Measurements from ENCODE around the gene ADGRG6.

Gene ADGRG6

GRCh38 chr6:142433419-142433818, 131.6 kb downstream of the ADGRG6 start:
- no peak for DNase-seq (ENCODE audit: extremely low read depth, insufficient read length)
- Histone ChIP-seq H3K4me3 (replicated peaks; ENCODE audit: low read depth, low read length) (no peak overlapping the region), H3K27me3 (replicated peaks; ENCODE audit: control insufficient read depth, insufficient read depth, low read length) (no peaks in the 10 kb centered on the region), H3K36me3 (ENCODE audit: control insufficient read depth, insufficient read depth, low read length) (no peaks in the 10 kb centered on the region)
- no peak for TF ChIP-seq CTCF (IDR thresholded peaks at IDR 0.05; ENCODE audit: insufficient read depth, low read length, poor library complexity, severe bottlenecking)

GRCh38 chr6:142438898-142439297, 137.1 kb downstream of the ADGRG6 start:
- no peak for TF ChIP-seq CTCF (IDR thresholded peaks at IDR 0.05; ENCODE audit: insufficient read depth, low read length, poor library complexity, severe bottlenecking)
- H3K36me3 ChIP-seq (ENCODE audit: control insufficient read depth, insufficient read depth, low read length), result no peaks in the 10 kb centered on the region
- H3K27me3 ChIP-seq (replicated peaks; ENCODE audit: control insufficient read depth, insufficient read depth, low read length), result no peaks in the 10 kb centered on the region
- DNase-seq (ENCODE audit: extremely low read depth, insufficient read length), result no peak
- H3K4me3 ChIP-seq (replicated peaks; ENCODE audit: low read depth, low read length), result no peak overlapping the region

- no peak overlapping the region for H3K4me3 ChIP-seq (replicated peaks; ENCODE audit: low read depth, low read length)
- no peak for DNase-seq (ENCODE audit: extremely low read depth, insufficient read length)
- no peaks in the 10 kb centered on the region for H3K27me3 ChIP-seq (replicated peaks; ENCODE audit: control insufficient read depth, insufficient read depth, low read length)
- H3K36me3 ChIP-seq (ENCODE audit: control insufficient read depth, insufficient read depth, low read length), result no peaks in the 10 kb centered on the region
- TF ChIP-seq CTCF (IDR thresholded peaks at IDR 0.05; ENCODE audit: insufficient read depth, low read length, poor library complexity, severe bottlenecking), result no peak
These were observed 138.9 kb downstream of the ADGRG6 start for GRCh38 chr6:142440600-142441293.

GRCh38 chr6:142441716-142442115, 139.9 kb downstream of the ADGRG6 start:
- Histone ChIP-seq H3K4me3 (replicated peaks; ENCODE audit: low read depth, low read length) (no peak overlapping the region), H3K36me3 (ENCODE audit: control insufficient read depth, insufficient read depth, low read length) (no peaks in the 10 kb centered on the region), H3K27me3 (replicated peaks; ENCODE audit: control insufficient read depth, insufficient read depth, low read length) (no peaks in the 10 kb centered on the region)
- DNase-seq (ENCODE audit: extremely low read depth, insufficient read length), result no peak
- TF ChIP-seq CTCF (IDR thresholded peaks at IDR 0.05; ENCODE audit: insufficient read depth, low read length, poor library complexity, severe bottlenecking), result no peak

- no peaks in the 10 kb centered on the region for H3K36me3 ChIP-seq (ENCODE audit: control insufficient read depth, insufficient read depth, low read length)
- no peak for TF ChIP-seq CTCF (IDR thresholded peaks at IDR 0.05; ENCODE audit: insufficient read depth, low read length, poor library complexity, severe bottlenecking)
- DNase-seq (ENCODE audit: extremely low read depth, insufficient read length), result no peak
- H3K4me3 ChIP-seq (replicated peaks; ENCODE audit: low read depth, low read length), result no peak overlapping the region
- H3K27me3 ChIP-seq (replicated peaks; ENCODE audit: control insufficient read depth, insufficient read depth, low read length), result no peaks in the 10 kb centered on the region
These were observed 141.3 kb downstream of the ADGRG6 start for GRCh38 chr6:142443102-142443501.

- Histone ChIP-seq H3K4me3 (replicated peaks; ENCODE audit: low read depth, low read length) (no peak overlapping the region), H3K36me3 (ENCODE audit: control insufficient read depth, insufficient read depth, low read length) (no peaks in the 10 kb centered on the region), H3K27me3 (replicated peaks; ENCODE audit: control insufficient read depth, insufficient read depth, low read length) (no peaks in the 10 kb centered on the region)
- no peak for TF ChIP-seq CTCF (IDR thresholded peaks at IDR 0.05; ENCODE audit: insufficient read depth, low read length, poor library complexity, severe bottlenecking)
- DNase-seq (ENCODE audit: extremely low read depth, insufficient read length), result no peak
These were observed 141.7 kb downstream of the ADGRG6 start for GRCh38 chr6:142443532-142443931.

Measured in GM06990 (cell line).